ENCODE data around the gene HPS4.
A peak's percentile ranks its signal among the peaks of the same experiment; 100 is the strongest.
"Not testable (repeated sequence)": the region's sequence is repeated elsewhere in the genome, so short reads cannot be mapped to it uniquely, and the experiment has no call there.

Gene HPS4

DNA sequence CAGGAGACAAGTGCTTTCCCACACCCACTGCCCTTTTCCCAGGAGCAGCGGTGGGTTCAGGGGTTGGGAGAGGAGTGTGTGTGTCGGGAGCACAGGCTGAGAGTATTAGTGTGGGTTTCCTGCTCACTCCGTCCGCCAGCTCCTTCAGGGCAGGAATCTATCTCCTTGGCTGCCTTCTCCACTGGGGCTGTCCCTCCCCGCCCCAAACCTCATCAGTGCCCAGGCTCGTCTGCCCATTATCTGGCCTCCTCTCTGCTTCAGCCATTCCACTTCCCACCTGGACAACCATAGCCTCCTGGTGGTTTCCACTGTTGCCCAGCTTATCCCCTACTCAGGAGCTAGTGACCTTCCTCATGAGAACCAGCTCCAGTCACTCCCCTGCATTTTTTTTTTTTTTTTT, 34.6 kb downstream of the HPS4 start:
- no peaks in the 10 kb centered on the region for H3K27me3 Mint-ChIP-seq
- H3K9me3 Mint-ChIP-seq = no peaks in the 10 kb centered on the region
- peaks cover 23 to 44% of the 10 kb centered on the region in 2 donors for H3K36me3 Mint-ChIP-seq
- ATAC-seq (replicated peaks) (no peak), DNase-seq (no peak)
- peaks cover 0 to 6% of the 10 kb centered on the region in 2 donors for H3K4me1 Mint-ChIP-seq
- no peak overlapping the region for H3K4me3 Mint-ChIP-seq
- H3K27ac Mint-ChIP-seq = no peak overlapping the region

DNA sequence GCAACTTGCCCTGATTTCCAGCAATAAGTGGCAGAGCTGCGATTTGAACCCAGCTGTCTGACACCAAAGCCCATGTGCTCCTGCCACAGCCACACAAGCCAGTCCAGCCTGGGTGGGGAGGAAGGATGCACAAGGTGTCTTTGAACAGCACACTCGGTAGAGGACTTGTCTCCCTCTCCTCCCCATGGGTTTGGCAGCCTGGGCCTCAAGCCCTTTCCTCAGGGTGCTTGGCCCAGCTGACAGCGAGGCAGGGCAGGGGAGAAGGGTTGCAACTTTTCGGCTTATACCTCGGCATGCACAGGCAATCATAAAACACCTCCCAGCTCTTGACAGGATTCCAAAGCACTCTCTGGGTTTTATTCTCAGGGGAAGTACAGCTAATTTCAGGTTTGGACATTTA, 35.2 kb downstream of the HPS4 start:
- H3K9me3 Mint-ChIP-seq = no peaks in the 10 kb centered on the region
- no peak overlapping the region for H3K27ac Mint-ChIP-seq
- H3K36me3 Mint-ChIP-seq = peaks cover 21 to 44% of the 10 kb centered on the region in 2 donors
- peaks cover 0 to 6% of the 10 kb centered on the region in 2 donors for H3K4me1 Mint-ChIP-seq
- no peak for ATAC-seq (replicated peaks)
- H3K4me3 Mint-ChIP-seq = no peak overlapping the region
- no peak for DNase-seq
- no peaks in the 10 kb centered on the region for H3K27me3 Mint-ChIP-seq

DNA sequence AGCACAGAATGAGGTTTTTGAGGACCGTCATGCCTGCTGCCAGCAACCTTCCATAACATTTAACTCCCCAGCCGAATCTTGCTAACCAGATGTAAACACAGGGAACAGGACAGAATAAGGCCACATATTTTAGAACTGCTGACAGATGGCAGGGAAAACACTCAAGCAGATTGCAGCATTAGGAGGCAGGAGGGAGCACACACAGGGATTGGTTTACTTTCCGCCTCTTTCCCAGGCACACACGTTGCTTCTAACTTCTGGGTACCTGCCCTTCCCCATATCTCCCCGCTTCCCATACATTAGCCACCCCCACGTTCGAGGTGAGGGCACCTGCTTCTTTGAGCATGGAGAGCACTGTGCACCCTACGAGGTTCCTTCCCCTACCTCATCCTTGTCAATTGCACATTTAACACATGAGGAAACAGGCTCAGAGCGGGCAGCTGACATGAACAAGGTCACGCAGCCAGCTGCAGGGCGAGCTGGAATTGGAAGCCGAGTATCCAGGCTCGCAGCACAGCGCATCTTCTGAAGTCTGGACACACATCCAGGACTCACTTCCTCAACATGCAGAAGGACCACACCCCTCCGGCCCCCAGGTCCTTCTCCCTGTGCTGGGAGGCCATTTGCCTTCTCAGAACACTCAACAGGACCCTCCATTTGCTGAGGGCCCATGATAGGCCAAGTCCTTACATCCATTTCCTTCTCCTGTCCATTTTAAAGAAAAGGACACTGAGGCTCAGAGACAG, 35.8 kb downstream of the HPS4 start:
- Mint-ChIP-seq H3K27ac (no peak overlapping the region), H3K4me3 (no peak overlapping the region), H3K27me3 (no peaks in the 10 kb centered on the region), H3K36me3 (peaks cover 19 to 49% of the 10 kb centered on the region in 2 donors), H3K9me3 (no peaks in the 10 kb centered on the region), H3K4me1 (peaks cover 0 to 6% of the 10 kb centered on the region in 2 donors)
- no peak for ATAC-seq (replicated peaks)
- DNase-seq = no peak

DNA sequence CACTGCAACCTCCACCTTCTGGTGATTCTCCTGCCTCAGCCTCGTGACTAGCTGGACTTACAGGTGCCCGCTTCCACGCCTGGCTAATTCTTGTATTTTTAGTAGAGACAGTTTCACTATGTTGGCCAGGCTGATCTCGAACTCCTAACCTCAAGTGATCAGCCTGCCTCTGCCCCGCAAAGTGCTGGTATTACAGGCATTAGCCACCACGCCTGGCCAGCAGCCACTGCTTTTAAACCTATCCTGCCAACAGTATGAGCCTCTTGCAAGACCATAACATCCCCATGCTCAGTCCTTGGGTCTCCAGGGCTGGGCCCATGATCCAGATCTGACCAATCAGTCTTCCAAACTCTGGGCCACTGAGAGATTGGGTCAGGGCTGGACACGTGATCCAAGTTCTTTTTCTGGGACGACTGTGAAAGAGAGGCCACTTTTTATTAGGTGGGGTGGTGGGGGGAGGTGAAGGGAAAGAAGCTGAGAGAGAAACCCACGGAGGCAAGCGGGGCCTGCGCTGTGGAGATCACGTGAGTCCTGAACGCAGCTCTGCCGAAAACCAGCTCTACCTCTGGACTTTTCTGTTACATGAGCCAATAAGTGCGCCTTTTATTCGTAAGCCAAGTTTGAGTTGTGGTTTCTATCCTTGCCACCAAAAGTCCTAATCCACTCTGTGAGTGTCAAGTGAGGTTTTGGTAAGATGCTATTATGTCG, 36.6 kb downstream of the HPS4 start:
- ATAC-seq (replicated peaks) (no peak), DNase-seq (no peak)
- Mint-ChIP-seq H3K4me1 (peaks cover 6 to 11% of the 10 kb centered on the region in 2 donors), H3K27me3 (no peaks in the 10 kb centered on the region), H3K4me3 (no peak overlapping the region), H3K36me3 (peaks cover 14 to 54% of the 10 kb centered on the region in 2 donors), H3K9me3 (no peaks in the 10 kb centered on the region), H3K27ac (no peak overlapping the region)

GRCh38 chr22:26445577-26446275, 37.9 kb downstream of the HPS4 start:
- peaks cover 9 to 45% of the 10 kb centered on the region in 2 donors for H3K36me3 Mint-ChIP-seq
- H3K4me3 Mint-ChIP-seq = no peak overlapping the region
- H3K27me3 Mint-ChIP-seq = no peaks in the 10 kb centered on the region
- DNase-seq (no peak), ATAC-seq (replicated peaks) (no peak)
- no peaks in the 10 kb centered on the region for H3K9me3 Mint-ChIP-seq
- H3K27ac Mint-ChIP-seq = no peak overlapping the region
- H3K4me1 Mint-ChIP-seq = peaks cover 8 to 11% of the 10 kb centered on the region in 2 donors

DNA sequence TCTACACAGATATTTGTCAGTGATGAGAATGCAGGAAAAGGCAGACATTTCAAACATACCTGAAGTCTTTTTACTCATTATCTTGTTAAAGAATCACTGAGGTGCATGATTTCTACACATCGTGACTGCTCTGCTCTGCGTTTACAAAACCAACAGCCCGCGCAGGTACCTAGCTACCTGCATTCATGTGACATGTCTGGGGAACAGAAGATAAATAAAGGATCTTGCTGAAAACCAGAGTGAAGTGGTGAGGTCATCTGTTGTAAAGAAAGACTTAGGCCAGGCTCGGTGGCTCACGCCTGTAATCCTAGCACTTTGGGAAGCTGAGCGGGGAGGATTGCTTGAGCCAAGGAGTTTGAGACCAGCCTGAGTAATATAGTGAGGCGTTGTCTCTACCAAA, 38.8 kb downstream of the HPS4 start:
- no peak for ATAC-seq (replicated peaks)
- H3K27ac Mint-ChIP-seq = no peak overlapping the region
- H3K4me3 Mint-ChIP-seq = no peak overlapping the region
- no peaks in the 10 kb centered on the region for H3K9me3 Mint-ChIP-seq
- no peaks in the 10 kb centered on the region for H3K27me3 Mint-ChIP-seq
- no peak for DNase-seq
- peaks cover 6 to 8% of the 10 kb centered on the region in 2 donors for H3K4me1 Mint-ChIP-seq
- peaks cover 9 to 39% of the 10 kb centered on the region in 2 donors for H3K36me3 Mint-ChIP-seq

DNA sequence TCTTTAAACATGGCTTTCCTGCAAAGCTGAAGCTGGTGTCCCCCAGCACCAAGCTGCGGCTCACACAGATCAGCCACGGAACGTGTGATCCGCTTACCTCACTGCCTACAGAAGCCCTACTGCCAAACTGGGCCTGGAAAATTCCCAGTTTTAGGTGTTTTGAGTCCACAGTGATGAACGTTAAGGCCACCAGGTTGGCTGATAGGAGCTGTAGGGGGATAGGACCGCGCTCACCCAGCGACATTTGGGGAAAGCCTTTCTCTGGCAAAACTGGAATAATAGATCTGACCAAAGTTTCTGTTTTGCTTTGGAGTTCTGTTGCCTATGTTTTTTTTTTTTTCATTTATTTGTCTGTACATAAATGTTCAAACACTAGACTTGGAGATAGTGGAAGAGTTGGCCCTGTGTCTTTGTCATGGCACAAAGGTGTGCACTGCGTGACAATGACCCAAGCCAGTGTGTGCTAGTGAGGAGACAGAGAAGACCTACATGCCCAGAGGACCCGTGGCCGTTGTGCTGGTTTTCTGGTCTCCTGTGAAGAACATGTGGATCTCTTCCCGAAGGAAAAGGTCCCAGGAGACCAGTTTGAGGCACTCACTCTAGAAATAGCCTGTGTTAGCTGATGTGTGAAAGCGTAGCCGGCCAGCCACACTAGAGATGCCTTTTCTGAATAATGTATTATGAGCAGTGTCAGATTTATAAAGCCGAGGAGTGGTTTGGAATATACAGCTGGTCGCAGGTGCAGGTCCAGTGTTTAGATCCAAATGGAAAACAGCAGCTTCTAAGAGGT, 39.5 kb downstream of the HPS4 start:
- ATAC-seq (replicated peaks) (no peak), DNase-seq (no peak)
- Mint-ChIP-seq H3K4me1 (peaks cover 7 to 8% of the 10 kb centered on the region in 2 donors), H3K4me3 (no peak overlapping the region), H3K27ac (peak overlapping the region; percentile 9), H3K36me3 (peaks cover 9 to 38% of the 10 kb centered on the region in 2 donors), H3K9me3 (no peaks in the 10 kb centered on the region), H3K27me3 (no peaks in the 10 kb centered on the region)

- H3K9me3 Mint-ChIP-seq = no peaks in the 10 kb centered on the region
- H3K4me1 Mint-ChIP-seq = peaks cover 7 to 21% of the 10 kb centered on the region in 2 donors
- H3K4me3 Mint-ChIP-seq = no peak overlapping the region
- no peaks in the 10 kb centered on the region for H3K27me3 Mint-ChIP-seq
- peak; percentile 39 to 52 for ATAC-seq (replicated peaks)
- peaks cover 9 to 38% of the 10 kb centered on the region in 2 donors for H3K36me3 Mint-ChIP-seq
- peak overlapping the region; percentile 85 for H3K27ac Mint-ChIP-seq
- no peak for DNase-seq
Measured at GRCh38 chr22:26442086-26442756, 41.4 kb downstream of the HPS4 start.

DNA sequence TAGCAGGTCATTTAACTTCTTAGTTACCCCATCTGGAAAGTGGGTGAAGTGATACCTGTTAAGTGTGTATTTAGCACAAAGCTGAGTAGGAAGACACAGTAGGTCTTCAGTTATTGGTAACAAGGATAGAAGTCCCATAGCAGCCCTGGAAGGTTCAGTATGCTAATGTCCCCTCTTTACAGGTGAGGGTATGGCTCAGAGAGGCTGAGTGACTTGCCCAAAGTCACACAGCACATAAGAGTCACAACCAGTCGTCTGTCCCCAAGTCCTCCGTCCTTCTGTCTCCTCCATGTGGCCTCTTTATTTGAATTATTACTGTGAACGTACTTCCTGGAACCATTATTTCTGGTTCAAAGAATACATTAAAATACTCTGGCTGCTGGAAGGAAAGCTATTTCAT, 44.0 kb downstream of the HPS4 start:
- H3K27ac Mint-ChIP-seq = peak overlapping the region; percentile 20
- ATAC-seq (replicated peaks) = no peak

DNA sequence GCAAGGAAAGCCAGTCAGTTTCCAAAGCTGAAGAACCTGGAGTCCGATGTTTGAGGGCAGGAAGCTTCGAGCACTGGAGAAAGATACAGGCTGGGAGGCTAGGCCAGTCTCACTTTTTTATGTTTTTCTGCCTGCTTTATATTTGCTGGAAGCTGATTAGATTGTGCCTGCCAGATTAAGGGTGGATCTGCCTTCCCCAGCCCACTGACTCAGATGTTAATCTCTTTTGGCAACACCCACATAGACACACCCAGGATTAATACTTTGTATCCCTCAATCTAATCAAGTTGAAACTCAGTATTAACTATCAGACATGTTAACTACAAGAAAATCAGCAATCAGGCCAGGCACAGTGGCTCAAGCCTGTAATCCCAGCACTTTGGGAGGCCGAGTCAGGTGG, 44.8 kb downstream of the HPS4 start:
- H3K27me3 Mint-ChIP-seq; ATAC-seq (replicated peaks); H3K4me3 Mint-ChIP-seq; H3K9me3 Mint-ChIP-seq; H3K27ac Mint-ChIP-seq; DNase-seq: not testable (repeated sequence)
- H3K4me1 Mint-ChIP-seq = peaks cover 18 to 45% of the 10 kb centered on the region in 2 donors
- peaks cover 20 to 45% of the 10 kb centered on the region in 2 donors for H3K36me3 Mint-ChIP-seq

More for the DNA sequence above, 44.0 kb downstream of the HPS4 start:
- Mint-ChIP-seq H3K27me3 (no peaks in the 10 kb centered on the region), H3K36me3 (peaks cover 21 to 47% of the 10 kb centered on the region in 2 donors), H3K4me1 (peaks cover 17 to 44% of the 10 kb centered on the region in 2 donors), H3K4me3 (no peak overlapping the region), H3K9me3 (no peaks in the 10 kb centered on the region)
- no peak for DNase-seq

- Mint-ChIP-seq H3K27me3 (no peaks in the 10 kb centered on the region), H3K4me1 (peaks cover 21 to 54% of the 10 kb centered on the region in 2 donors), H3K36me3 (peaks cover 24 to 43% of the 10 kb centered on the region in 2 donors), H3K27ac (no peak overlapping the region), H3K4me3 (no peak overlapping the region), H3K9me3 (no peaks in the 10 kb centered on the region)
- DNase-seq (no peak), ATAC-seq (replicated peaks) (no peak)
Measured at GRCh38 chr22:26437694-26438392, 45.7 kb downstream of the HPS4 start.

DNA sequence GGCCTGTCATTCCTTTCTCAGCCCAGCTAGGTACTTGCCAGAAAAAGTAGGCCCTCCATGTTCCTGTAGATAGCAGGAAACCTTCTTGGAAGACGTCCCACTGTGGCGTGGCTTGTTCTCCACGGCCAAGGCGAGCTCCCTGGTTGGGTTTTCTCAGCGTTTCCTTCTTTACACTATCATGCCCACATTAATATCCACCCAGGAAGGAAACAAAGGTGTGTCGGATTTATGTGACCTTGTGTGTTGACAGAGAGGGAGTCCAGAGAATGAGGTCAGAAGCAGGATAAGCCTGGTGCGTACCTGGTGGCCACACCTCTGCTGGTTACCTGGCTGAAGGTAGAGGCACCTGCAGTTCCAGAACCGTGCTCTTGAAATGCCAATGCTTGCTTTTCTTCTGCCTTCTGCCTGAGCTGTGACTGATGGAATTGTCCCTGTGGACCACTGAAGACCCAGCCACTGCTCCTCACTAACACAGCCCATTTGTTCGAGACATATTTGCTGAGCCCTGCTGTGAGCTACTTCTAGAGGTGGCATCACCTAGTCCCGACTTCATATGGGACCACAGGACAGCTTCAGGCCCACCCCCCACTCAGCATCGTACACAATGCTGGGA, 46.6 kb downstream of the HPS4 start:
- Mint-ChIP-seq H3K4me1 (peaks cover 24 to 57% of the 10 kb centered on the region in 2 donors), H3K27ac (no peak overlapping the region), H3K4me3 (no peak overlapping the region), H3K36me3 (peaks cover 25 to 39% of the 10 kb centered on the region in 2 donors), H3K9me3 (no peaks in the 10 kb centered on the region), H3K27me3 (no peaks in the 10 kb centered on the region)
- no peak for ATAC-seq (replicated peaks)
- no peak for DNase-seq
